HCT116 (cell line): ENCODE results near the gene FHIT. TPM values are rescaled to one million over a fixed set of nuclear protein-coding genes. Genes with fewer than 3 reads are reported as not detected.

ENCODE experiments used
- ATAC-seq: fragments of 200-7000 bp; cut with Tn5 transposase; 2 replicates; pipeline ENCODE4 v1.9.1; 2020; ENCODE audit warnings: mild to moderate bottlenecking, moderate library complexity
- BruUV-seq: library from RNA; stranded (reverse); fragments of 400-500 nt; replicated peaks from 2 replicates; lab custom pipeline; 2021; lab: Mats Ljungman, UMichigan
- CTCF ChIA-PET: fragments of 300-600 bp; sonication (Branson Sonifier 250); formaldehyde crosslinking; loops from one replicate; lab custom pipeline; 2021; ENCODE audit warnings: antibody characterized with exemption; lab: Charles Lee
- POLR2A ChIA-PET: fragments of 300-600, 350-600 bp; sonication (Branson Sonifier 250); formaldehyde crosslinking; loops from one replicate; lab custom pipeline; 2021; ENCODE audit warnings: antibody characterized with exemption; lab: Charles Lee
- RAD21 ChIA-PET, 2 experiments: fragments of 300-600 bp; sonication (Branson Sonifier 250); formaldehyde crosslinking; loops; one replicate each; lab custom pipeline; 2023; ENCODE audit warnings: low total read pairs in 2 of 2; ENCODE audit not compliant: uncharacterized antibody in 2 of 2, unreplicated experiment in 2 of 2, low non-redundant PET in 1 of 2; lab: Charles Lee
- DNase-seq: peaks from one replicate; pipeline ENCODE4 v3.0.0-alpha.2; 2010; ENCODE audit warnings: low read depth, low spot score
- H2AFZ ChIP-seq: fragments of 200-600 bp; shearing (Covaris generic), sonication (generic); 2 replicates; pipeline ENCODE4 v1.6.1; 2017; ENCODE audit warnings: low read depth, mixed run types, mixed read lengths, antibody characterized with exemption, low read length; ENCODE audit not compliant: poor library complexity, severe bottlenecking
- H3K27ac ChIP-seq: 2 replicates; pipeline ENCODE4 v1.5.1; 2012; ENCODE audit warnings: low read depth, low read length
- H3K27me3 ChIP-seq: fragments of 200-600 bp; sonication (generic); 2 replicates; pipeline ENCODE4 v1.6.1; 2016; ENCODE audit warnings: mixed run types, low read length, mixed read lengths; ENCODE audit not compliant: insufficient read depth
- H3K36me3 ChIP-seq, 2 experiments: fragments of 200-500 bp in 1 of 2; fragments of 200-600 bp in 1 of 2; sonication (Bioruptor generic) in 1 of 2; sonication (generic) in 1 of 2; 2 replicates each; pipeline versions ENCODE4 v1.5.1 to v1.6.1; 2014 to 2016; ENCODE audit warnings: low read length in 2 of 2, inconsistent platforms in 1 of 2, mixed read lengths in 1 of 2, mixed run types in 1 of 2; ENCODE audit not compliant: insufficient read depth in 2 of 2, control insufficient read depth in 1 of 2
- H3K4me1 ChIP-seq, 2 experiments: fragments of 200-600 bp in 1 of 2; sonication (generic) in 1 of 2; 2 replicates each; pipeline versions ENCODE4 v1.5.1 to v1.6.1; 2012 to 2017; ENCODE audit warnings: low read length in 2 of 2, inconsistent platforms in 1 of 2, mild to moderate bottlenecking in 1 of 2, mixed read lengths in 1 of 2, mixed run types in 1 of 2, moderate library complexity in 1 of 2; ENCODE audit not compliant: insufficient read depth in 2 of 2, control insufficient read depth in 1 of 2
- H3K4me2 ChIP-seq: fragments of 200-600 bp; sonication (generic); 2 replicates; pipeline ENCODE4 v1.6.1; 2017; ENCODE audit warnings: mixed run types, low read length, mixed read lengths
- H3K4me3 ChIP-seq, 2 experiments: fragments of 200-600 bp in 1 of 2; sonication (generic) in 1 of 2; replicated peaks in 1 of 2; 2 replicates each; pipeline ENCODE4 v1.5.1; 2011 to 2016; ENCODE audit warnings: low read length in 2 of 2, control low read depth in 1 of 2, low read depth in 1 of 2, mild to moderate bottlenecking in 1 of 2, mixed read lengths in 1 of 2, mixed run types in 1 of 2
- H3K79me2 ChIP-seq: fragments of 200-600 bp; sonication (generic); 2 replicates; pipeline ENCODE4 v1.6.1; 2017; ENCODE audit warnings: mild to moderate bottlenecking, mixed run types, low read length, moderate library complexity, mixed read lengths; ENCODE audit not compliant: insufficient read depth
- H3K9ac ChIP-seq: fragments of 200-600 bp; sonication (generic); 2 replicates; pipeline ENCODE4 v1.6.1; 2016; ENCODE audit warnings: low read length, mixed read lengths
- H3K9me2 ChIP-seq: fragments of 200-600 bp; sonication (generic), shearing (Covaris generic); 2 replicates; pipeline ENCODE4 v1.6.1; 2017; ENCODE audit warnings: mixed run types, mild to moderate bottlenecking, moderate library complexity; ENCODE audit not compliant: insufficient read depth
- H3K9me3 ChIP-seq, 2 experiments: fragments of 200-500 bp in 1 of 2; fragments of 200-600 bp in 1 of 2; sonication (Bioruptor generic) in 1 of 2; sonication (generic) in 1 of 2; 2 replicates each; pipeline ENCODE4 v1.6.1; 2014 to 2017; ENCODE audit warnings: low read length in 2 of 2, mixed read lengths in 2 of 2, inconsistent platforms in 1 of 2, low read depth in 1 of 2, mild to moderate bottlenecking in 1 of 2, mixed run types in 1 of 2, moderate library complexity in 1 of 2; ENCODE audit not compliant: control insufficient read depth in 1 of 2, insufficient read depth in 1 of 2
- H4K20me1 ChIP-seq: fragments of 200-600 bp; sonication (generic), shearing (Covaris generic); 2 replicates; pipeline ENCODE4 v1.6.1; 2017; ENCODE audit warnings: mixed run types, mild to moderate bottlenecking, moderate library complexity; ENCODE audit not compliant: insufficient read depth
- ATF3 ChIP-seq: IDR thresholded peaks from 2 replicates; pipeline ENCODE4 v1.6.1; 2012
- CBX3 ChIP-seq: IDR thresholded peaks from 2 replicates; pipeline ENCODE4 v1.6.1; 2012; ENCODE audit warnings: low read depth
- CTCF ChIP-seq, 3 experiments: fragments of 200-600 bp in 1 of 3; sonication (generic) in 1 of 3; IDR thresholded peaks in 2 of 3; conservative IDR thresholded peaks in 1 of 3; 2 replicates each; pipeline ENCODE4 v1.5.1; 2012 to 2017; ENCODE audit warnings: low read depth in 2 of 3, low read length in 2 of 3, antibody characterized with exemption in 1 of 3, borderline replicate concordance in 1 of 3, control low read depth in 1 of 3, mild to moderate bottlenecking in 1 of 3, mixed read lengths in 1 of 3, mixed run types in 1 of 3, moderate library complexity in 1 of 3; ENCODE audit not compliant: insufficient read depth in 1 of 3
- ELF1 ChIP-seq: IDR thresholded peaks from 2 replicates; pipeline ENCODE4 v1.6.1; 2012; ENCODE audit warnings: low read depth, borderline replicate concordance
- EZH2 ChIP-seq: fragments of 200-600 bp; sonication (generic); IDR thresholded peaks from 2 replicates; pipeline ENCODE4 v1.6.1; 2017; ENCODE audit warnings: antibody characterized with exemption, mixed run types
- EZH2phosphoT487 ChIP-seq: fragments of 200-600 bp; IDR thresholded peaks from 2 replicates; pipeline ENCODE4 v1.6.1; 2018; ENCODE audit warnings: antibody characterized with exemption, borderline replicate concordance
- FOSL1 ChIP-seq: IDR thresholded peaks from 2 replicates; pipeline ENCODE4 v1.6.1; 2012; ENCODE audit warnings: low read depth
- JUND ChIP-seq: IDR thresholded peaks from 2 replicates; pipeline ENCODE4 v1.6.1; 2012
- POLR2A ChIP-seq: IDR thresholded peaks from 2 replicates; pipeline ENCODE4 v1.7.0; 2011; ENCODE audit warnings: borderline replicate concordance; ENCODE audit not compliant: insufficient read depth, insufficient read length; ENCODE audit errors: extremely low read depth
- POLR2AphosphoS5 ChIP-seq: IDR thresholded peaks from 2 replicates; pipeline ENCODE4 v1.6.1; 2011; ENCODE audit warnings: mild to moderate bottlenecking, low read depth, low read length, moderate library complexity
- RAD21 ChIP-seq: IDR thresholded peaks from 2 replicates; pipeline ENCODE4 v1.6.1; 2012; ENCODE audit warnings: low read depth, mild to moderate bottlenecking
- SIN3A ChIP-seq: IDR thresholded peaks from 2 replicates; pipeline ENCODE4 v1.6.1; 2012; ENCODE audit warnings: low read depth
- TCF7L2 ChIP-seq: IDR thresholded peaks from 2 replicates; pipeline ENCODE4 v1.7.0; 2011; ENCODE audit warnings: borderline replicate concordance, inconsistent platforms; ENCODE audit not compliant: insufficient read depth, insufficient read length; ENCODE audit errors: extremely low read depth
- YY1 ChIP-seq: IDR thresholded peaks from 2 replicates; pipeline ENCODE4 v1.6.1; 2011; ENCODE audit warnings: low read length, low read depth, moderate library complexity, mild to moderate bottlenecking; ENCODE audit not compliant: insufficient replicate concordance; ENCODE audit errors: extremely low read depth
- ZFX ChIP-seq: fragments of 450-650 bp; IDR thresholded peaks from 2 replicates; pipeline ENCODE4 v1.6.1; 2017
- ZNF274 ChIP-seq: fragments of 200-500 bp; sonication (Bioruptor generic); IDR thresholded peaks from 2 replicates; pipeline ENCODE4 v1.6.1; 2014; ENCODE audit warnings: mild to moderate bottlenecking, low read depth, low read length, inconsistent platforms
- intact Hi-C: fragments of 100-400 bp; cut with micrococcal nuclease; formaldehyde crosslinking; loops from 2 replicates; pipeline ENCODE4 v1.10.0; 2022
- total RNA-seq: library from RNA; stranded (reverse); gene quantifications from one replicate; pipeline ENCODE4 v1.2.1, GENCODE V29; 2021; ENCODE audit not compliant: unreplicated experiment

FHIT gene
- total RNA-seq, 1 experiment from 2014 or later = 20.1 TPM

GRCh38 chr3:59734061-59734460 lies 1517.2 kb downstream of the FHIT start:
- ATAC-seq (no peak), DNase-seq (no peak)
- Histone ChIP-seq H3K27me3 (peaks cover 37% of the 10 kb centered on the region), H3K27ac (no peak overlapping the region), H3K4me3 (no peak overlapping the region), H2AFZ (no peak overlapping the region), H3K36me3 (no peaks in the 10 kb centered on the region), H3K9me2 (no peaks in the 10 kb centered on the region), H3K9me3 (no peaks in the 10 kb centered on the region), H4K20me1 (no peaks in the 10 kb centered on the region), H3K79me2 (no peaks in the 10 kb centered on the region), H3K4me2 (no peak overlapping the region), H3K4me1 (no peaks in the 10 kb centered on the region), H3K9ac (no peak overlapping the region)
- no TSS peak for BruUV-seq
- ChIA-PET POLR2A (no interaction called here), CTCF (no interaction called here), RAD21 (no interaction called here)
- intact Hi-C loops = no loop called here
- TF ChIP-seq POLR2A (no peak), SIN3A (no peak), CTCF (IDR thresholded peaks at IDR 0.05 in 2 of 3, conservative IDR thresholded peaks at IDR 0.05 in 1 of 3; ENCODE audit: borderline replicate concordance in 1 of 3, insufficient read depth in 1 of 3, low read depth in 2 of 3, low read length in 2 of 3) (no peak), CBX3 (no peak), YY1 (no peak), JUND (no peak), ZNF274 (no peak), ELF1 (no peak), ZFX (no peak), FOSL1 (no peak), EZH2phosphoT487 (no peak), EZH2 (no peak), POLR2AphosphoS5 (no peak), ATF3 (no peak), RAD21 (no peak), TCF7L2 (no peak)
